ENCODE measurements around the gene RAB5A. TPM values are rescaled to one million over a fixed set of nuclear protein-coding genes. Genes with fewer than 3 reads are reported as not detected.
"Not testable (repeated sequence)": the region's sequence is repeated elsewhere in the genome, so short reads cannot be mapped to it uniquely, and the experiment has no call there.

The RAB5A gene
- polyA plus RNA-seq, 1 donor: 58.8 TPM

DNA sequence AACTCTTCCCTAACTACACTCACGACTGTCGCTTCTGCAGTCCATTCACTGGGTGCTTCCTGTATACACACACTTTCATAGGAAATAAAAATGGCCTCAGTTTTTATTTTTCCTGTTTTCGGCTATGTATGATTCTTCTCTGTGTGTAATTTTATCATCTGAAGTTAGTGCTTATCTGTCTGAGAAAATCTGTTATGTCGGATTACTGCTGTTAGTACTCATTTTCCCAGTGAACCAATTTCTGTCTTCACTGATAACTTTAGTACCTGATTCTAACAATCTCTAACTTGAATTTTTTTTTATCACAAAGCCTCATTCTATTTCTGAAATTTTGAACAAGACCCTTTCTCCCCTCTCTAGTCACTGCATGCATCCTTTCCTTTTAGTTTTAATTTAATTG is 20.9 kb downstream of the RAB5A start:
- H3K27ac ChIP-seq (ENCODE audit: low read length): no peak overlapping the region
- 100% methylated on average over 4 of the region's 4 CpGs for WGBS (ENCODE audit: insufficient coverage, low lambda C conversion rate)
- no peak overlapping the region for H3K4me3 ChIP-seq (ENCODE audit: low read length)
- H3K27me3 ChIP-seq (ENCODE audit: control insufficient read depth, insufficient read depth, low read length): no peaks in the 10 kb centered on the region
- peaks cover 15% of the 10 kb centered on the region for H3K36me3 ChIP-seq (ENCODE audit: control insufficient read depth, insufficient read depth, low read length)
- DNase-seq: no peak
- H3K9me3 ChIP-seq (ENCODE audit: control insufficient read depth, low read depth, low read length): no peaks in the 10 kb centered on the region
- H3K4me1 ChIP-seq (ENCODE audit: control insufficient read depth, insufficient read depth, low read length): no peaks in the 10 kb centered on the region

DNA sequence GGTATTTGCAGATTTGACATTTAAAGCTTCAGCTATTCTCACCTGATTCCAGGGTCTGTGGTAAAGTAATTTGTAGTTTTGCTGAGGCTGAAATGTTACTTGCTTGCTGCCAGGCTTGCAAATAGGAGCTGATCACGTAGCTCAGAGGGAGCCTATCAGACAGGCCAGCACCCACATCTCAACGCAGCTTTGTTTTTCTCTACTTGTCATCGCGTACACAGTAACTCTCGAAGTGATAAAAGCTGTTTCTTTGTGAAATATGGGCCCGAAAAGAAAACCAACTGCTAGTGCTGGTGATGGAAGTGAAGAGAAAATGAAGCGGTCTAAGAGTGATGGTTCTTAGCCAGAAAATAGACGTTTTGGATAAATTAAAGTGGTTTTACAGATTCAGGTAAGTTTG is 23.4 kb downstream of the RAB5A start:
- no peaks in the 10 kb centered on the region for H3K9me3 ChIP-seq (ENCODE audit: control insufficient read depth, low read depth, low read length)
- H3K27ac ChIP-seq (ENCODE audit: low read length): no peak overlapping the region
- DNase-seq: no peak
- H3K4me3 ChIP-seq (ENCODE audit: low read length): no peak overlapping the region
- 100% methylated on average over 1 of the region's 8 CpGs for WGBS (ENCODE audit: insufficient coverage, low lambda C conversion rate)
- no peaks in the 10 kb centered on the region for H3K4me1 ChIP-seq (ENCODE audit: control insufficient read depth, insufficient read depth, low read length)
- H3K27me3 ChIP-seq (ENCODE audit: control insufficient read depth, insufficient read depth, low read length): no peaks in the 10 kb centered on the region
- peaks cover 25% of the 10 kb centered on the region for H3K36me3 ChIP-seq (ENCODE audit: control insufficient read depth, insufficient read depth, low read length)

DNA sequence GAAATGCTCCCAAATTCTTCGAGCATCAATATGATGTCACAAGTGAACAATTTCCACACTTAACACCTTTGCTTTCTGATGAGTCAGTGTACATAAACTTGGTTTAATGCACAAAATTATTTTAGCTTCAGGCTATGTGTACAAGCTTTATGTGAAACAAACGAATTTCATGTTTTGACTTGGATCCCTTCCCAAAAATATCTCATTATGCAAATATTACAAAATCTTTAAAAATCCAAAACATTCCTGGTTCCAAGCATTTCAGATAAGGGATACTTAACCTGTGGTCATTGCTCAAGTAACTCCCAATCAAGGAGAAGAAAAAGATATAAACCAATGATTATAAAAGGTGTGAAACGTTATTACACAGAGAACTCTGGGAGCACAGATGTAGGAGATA is 25.2 kb downstream of the RAB5A start:
- Histone ChIP-seq H3K4me1 (ENCODE audit: control insufficient read depth, insufficient read depth, low read length) (no peaks in the 10 kb centered on the region), H3K4me3 (ENCODE audit: low read length) (no peak overlapping the region), H3K9me3 (ENCODE audit: control insufficient read depth, low read depth, low read length) (no peaks in the 10 kb centered on the region), H3K36me3 (ENCODE audit: control insufficient read depth, insufficient read depth, low read length) (peaks cover 33% of the 10 kb centered on the region), H3K27ac (ENCODE audit: low read length) (no peak overlapping the region), H3K27me3 (ENCODE audit: control insufficient read depth, insufficient read depth, low read length) (no peaks in the 10 kb centered on the region)
- no peak for DNase-seq
- 81% methylated on average over 2 of the region's 3 CpGs for WGBS (ENCODE audit: insufficient coverage, low lambda C conversion rate)

DNA sequence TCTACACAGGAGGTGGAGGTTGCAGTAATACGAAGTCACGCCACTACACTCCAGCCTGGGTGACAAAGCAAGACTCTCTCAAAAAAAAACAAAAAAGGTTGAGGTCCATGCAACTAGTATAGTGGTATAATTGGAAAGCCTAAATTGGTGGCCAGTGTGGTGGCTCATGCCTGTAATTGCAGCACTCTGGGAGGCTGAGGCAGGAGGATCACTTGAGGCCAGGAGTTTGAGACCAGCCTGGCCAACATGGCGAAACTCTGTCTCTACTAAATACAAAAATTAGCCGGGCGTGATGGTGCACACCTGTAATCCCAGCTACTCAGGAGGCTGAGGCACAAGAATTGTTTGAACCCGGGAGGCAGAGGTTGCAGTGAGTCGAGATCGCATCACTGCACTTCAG is 42.0 kb downstream of the RAB5A start:
- no CpG with 5 or more reads among the region's 8 CpGs for WGBS (ENCODE audit: insufficient coverage, low lambda C conversion rate)
- H3K36me3 ChIP-seq (ENCODE audit: control insufficient read depth, insufficient read depth, low read length); H3K27ac ChIP-seq (ENCODE audit: low read length); H3K9me3 ChIP-seq (ENCODE audit: control insufficient read depth, low read depth, low read length); H3K27me3 ChIP-seq (ENCODE audit: control insufficient read depth, insufficient read depth, low read length); H3K4me3 ChIP-seq (ENCODE audit: low read length); H3K4me1 ChIP-seq (ENCODE audit: control insufficient read depth, insufficient read depth, low read length); DNase-seq: not testable (repeated sequence)

DNA sequence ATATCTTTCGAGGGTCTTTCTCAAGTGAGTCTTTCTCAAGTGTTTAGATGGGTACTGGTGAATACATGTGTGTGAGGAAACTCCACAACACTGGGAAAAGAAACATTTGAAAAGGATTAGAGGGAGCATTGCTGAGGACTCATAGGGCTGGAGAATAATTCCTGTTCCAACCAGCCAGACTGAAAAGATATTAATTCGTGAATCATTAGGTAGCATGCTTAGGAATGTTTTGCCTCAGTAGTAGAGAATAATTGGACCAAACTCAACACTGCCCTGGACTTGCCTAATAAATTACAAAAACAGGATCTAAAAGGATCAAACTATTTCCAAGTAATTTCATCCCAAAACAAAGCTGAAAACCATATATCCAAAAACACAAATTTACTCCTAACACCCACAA is 47.9 kb downstream of the RAB5A start:
- Histone ChIP-seq H3K27me3 (ENCODE audit: control insufficient read depth, insufficient read depth, low read length) (no peaks in the 10 kb centered on the region), H3K36me3 (ENCODE audit: control insufficient read depth, insufficient read depth, low read length) (no peaks in the 10 kb centered on the region), H3K27ac (ENCODE audit: low read length) (no peak overlapping the region), H3K4me3 (ENCODE audit: low read length) (no peak overlapping the region), H3K9me3 (ENCODE audit: control insufficient read depth, low read depth, low read length) (no peaks in the 10 kb centered on the region), H3K4me1 (ENCODE audit: control insufficient read depth, insufficient read depth, low read length) (no peaks in the 10 kb centered on the region)
- WGBS (ENCODE audit: insufficient coverage, low lambda C conversion rate): 100% methylated on average over 1 of the region's 2 CpGs
- DNase-seq: no peak

DNA sequence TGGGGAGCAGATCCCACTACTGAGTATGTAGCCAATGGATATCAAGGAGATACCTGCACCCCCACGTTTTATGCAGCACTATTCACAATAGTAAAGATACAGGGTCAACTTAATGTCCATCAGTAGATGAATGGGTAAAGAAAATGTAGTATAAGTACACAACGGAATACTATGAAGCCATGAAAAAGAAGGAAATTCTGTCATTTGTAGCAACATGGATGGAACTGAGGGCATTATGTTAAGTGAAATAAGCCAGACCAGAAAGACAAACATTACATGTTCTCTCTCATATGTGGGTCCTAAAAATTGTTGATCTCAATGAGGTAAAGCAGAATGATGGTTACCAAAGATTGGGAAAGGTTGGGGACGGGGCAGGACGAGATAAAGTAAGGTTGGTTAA is 50.6 kb downstream of the RAB5A start:
- Histone ChIP-seq H3K9me3 (ENCODE audit: control insufficient read depth, low read depth, low read length) (no peaks in the 10 kb centered on the region), H3K4me1 (ENCODE audit: control insufficient read depth, insufficient read depth, low read length) (no peaks in the 10 kb centered on the region), H3K27me3 (ENCODE audit: control insufficient read depth, insufficient read depth, low read length) (no peaks in the 10 kb centered on the region), H3K36me3 (ENCODE audit: control insufficient read depth, insufficient read depth, low read length) (no peaks in the 10 kb centered on the region), H3K27ac (ENCODE audit: low read length) (no peak overlapping the region), H3K4me3 (ENCODE audit: low read length) (no peak overlapping the region)
- no peak for DNase-seq
- 100% methylated on average over 1 of the region's 4 CpGs for WGBS (ENCODE audit: insufficient coverage, low lambda C conversion rate)

DNA sequence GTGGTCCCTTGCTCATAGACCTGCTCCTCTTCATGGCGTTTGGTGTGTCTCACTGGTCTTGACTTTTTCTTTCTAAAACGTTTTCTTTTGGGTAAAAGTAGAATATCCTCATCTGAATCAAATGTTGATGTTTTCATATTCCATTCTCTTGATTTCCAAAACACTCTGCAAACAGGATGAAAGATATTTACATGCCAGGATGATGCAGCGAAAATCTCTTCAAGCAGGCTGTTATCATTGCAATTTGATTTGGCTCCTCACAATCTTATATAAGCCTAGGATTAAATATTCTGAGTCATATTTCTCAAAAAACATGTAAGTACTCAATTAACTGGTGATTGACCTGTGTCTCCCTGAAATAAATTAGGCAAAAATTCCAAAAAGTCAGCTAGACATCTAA is 55.0 kb downstream of the RAB5A start:
- no peaks in the 10 kb centered on the region for H3K36me3 ChIP-seq (ENCODE audit: control insufficient read depth, insufficient read depth, low read length)
- no peaks in the 10 kb centered on the region for H3K4me1 ChIP-seq (ENCODE audit: control insufficient read depth, insufficient read depth, low read length)
- DNase-seq: no peak
- no peaks in the 10 kb centered on the region for H3K9me3 ChIP-seq (ENCODE audit: control insufficient read depth, low read depth, low read length)
- no peak overlapping the region for H3K27ac ChIP-seq (ENCODE audit: low read length)
- no peak overlapping the region for H3K4me3 ChIP-seq (ENCODE audit: low read length)
- 20% methylated on average over 1 of the region's 3 CpGs for WGBS (ENCODE audit: insufficient coverage, low lambda C conversion rate)
- no peaks in the 10 kb centered on the region for H3K27me3 ChIP-seq (ENCODE audit: control insufficient read depth, insufficient read depth, low read length)

DNA sequence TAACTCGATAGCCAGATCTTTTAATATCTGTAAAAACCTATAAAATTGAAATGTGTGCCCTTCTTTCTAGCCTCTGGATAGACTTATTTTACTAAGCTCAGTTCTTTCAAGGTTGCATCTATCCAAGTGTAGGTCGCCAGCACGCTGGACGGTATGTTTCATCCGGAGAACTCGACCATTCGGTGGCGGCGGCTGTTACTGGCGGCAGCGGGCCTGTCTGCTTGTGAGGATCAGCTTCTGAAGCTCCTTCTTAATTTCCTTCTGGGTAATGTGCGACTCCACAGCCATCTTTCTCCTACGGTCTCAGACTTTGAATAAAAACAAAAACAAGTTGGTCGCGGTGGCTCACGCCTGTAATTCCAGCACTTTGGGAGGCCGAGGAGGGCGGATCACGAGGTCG is 61.1 kb downstream of the RAB5A start:
- H3K27me3 ChIP-seq (ENCODE audit: control insufficient read depth, insufficient read depth, low read length): no peaks in the 10 kb centered on the region
- no CpG with 5 or more reads among the region's 20 CpGs for WGBS (ENCODE audit: insufficient coverage, low lambda C conversion rate)
- H3K4me3 ChIP-seq (ENCODE audit: low read length): no peak overlapping the region
- no peaks in the 10 kb centered on the region for H3K4me1 ChIP-seq (ENCODE audit: control insufficient read depth, insufficient read depth, low read length)
- no peaks in the 10 kb centered on the region for H3K36me3 ChIP-seq (ENCODE audit: control insufficient read depth, insufficient read depth, low read length)
- no peaks in the 10 kb centered on the region for H3K9me3 ChIP-seq (ENCODE audit: control insufficient read depth, low read depth, low read length)
- no peak overlapping the region for H3K27ac ChIP-seq (ENCODE audit: low read length)
- no peak for DNase-seq

DNA sequence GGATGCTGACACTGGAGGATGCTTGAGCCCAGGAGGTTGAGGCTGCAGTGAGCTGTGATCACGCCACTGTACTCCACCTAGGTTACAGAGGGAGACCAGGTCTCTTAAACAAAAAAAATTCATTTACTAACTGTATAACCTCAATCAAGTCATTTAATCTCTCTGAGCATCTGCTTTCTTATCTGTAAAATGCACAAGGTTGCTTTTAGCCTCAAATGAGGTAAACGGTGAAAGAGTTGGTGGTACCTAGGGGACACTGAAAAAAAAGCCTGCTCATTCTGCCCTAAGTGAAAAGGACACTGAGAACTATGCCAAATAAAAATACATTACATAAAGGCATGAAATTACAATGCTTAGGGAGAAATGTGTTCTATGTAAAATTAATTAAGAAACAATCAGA is 61.7 kb downstream of the RAB5A start:
- WGBS (ENCODE audit: insufficient coverage, low lambda C conversion rate): no CpG with 5 or more reads among the region's 2 CpGs
- Histone ChIP-seq H3K4me3 (ENCODE audit: low read length) (no peak overlapping the region), H3K4me1 (ENCODE audit: control insufficient read depth, insufficient read depth, low read length) (no peaks in the 10 kb centered on the region), H3K9me3 (ENCODE audit: control insufficient read depth, low read depth, low read length) (no peaks in the 10 kb centered on the region), H3K27me3 (ENCODE audit: control insufficient read depth, insufficient read depth, low read length) (no peaks in the 10 kb centered on the region), H3K36me3 (ENCODE audit: control insufficient read depth, insufficient read depth, low read length) (no peaks in the 10 kb centered on the region), H3K27ac (ENCODE audit: low read length) (no peak overlapping the region)
- no peak for DNase-seq

DNA sequence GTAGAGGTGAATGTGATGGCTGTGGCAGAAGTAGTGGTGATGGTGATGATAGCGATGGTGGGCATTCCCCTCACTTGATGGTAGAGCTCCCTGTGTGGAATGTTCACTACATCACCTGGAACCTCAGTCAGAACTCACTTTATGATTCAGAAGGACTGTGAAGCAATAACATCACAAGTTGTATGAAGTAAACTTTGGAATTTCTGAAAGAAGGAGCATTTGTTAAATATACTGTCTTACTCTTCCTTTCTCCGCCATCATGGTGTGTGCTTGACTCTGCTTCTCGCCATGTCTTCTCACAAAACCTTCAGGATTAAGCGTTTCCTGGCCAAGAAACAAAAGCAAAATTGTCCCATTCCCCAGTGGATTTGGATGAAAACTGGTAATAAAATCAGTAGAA is 65.3 kb downstream of the RAB5A start, which contains the start of gene PP2D1:
TSS of gene PP2D1 (minus strand) at position 101 of the 400 bp plus-strand sequence. CDS start 192 bp downstream, outside the sequence.
- H3K27ac ChIP-seq (ENCODE audit: low read length): no peak within 1 kb of the TSS
- no peaks in the 10 kb centered on the region for H3K36me3 ChIP-seq (ENCODE audit: control insufficient read depth, insufficient read depth, low read length)
- no peak within 1 kb of the TSS for H3K4me3 ChIP-seq (ENCODE audit: low read length)
- H3K9me3 ChIP-seq (ENCODE audit: control insufficient read depth, low read depth, low read length): no peaks in the 10 kb centered on the region
- WGBS (ENCODE audit: insufficient coverage, low lambda C conversion rate): 100% methylated on average over 1 of the region's 4 CpGs
- no peaks in the 10 kb centered on the region for H3K27me3 ChIP-seq (ENCODE audit: control insufficient read depth, insufficient read depth, low read length)
- DNase-seq: no peak
- H3K4me1 ChIP-seq (ENCODE audit: control insufficient read depth, insufficient read depth, low read length): no peaks in the 10 kb centered on the region

DNA sequence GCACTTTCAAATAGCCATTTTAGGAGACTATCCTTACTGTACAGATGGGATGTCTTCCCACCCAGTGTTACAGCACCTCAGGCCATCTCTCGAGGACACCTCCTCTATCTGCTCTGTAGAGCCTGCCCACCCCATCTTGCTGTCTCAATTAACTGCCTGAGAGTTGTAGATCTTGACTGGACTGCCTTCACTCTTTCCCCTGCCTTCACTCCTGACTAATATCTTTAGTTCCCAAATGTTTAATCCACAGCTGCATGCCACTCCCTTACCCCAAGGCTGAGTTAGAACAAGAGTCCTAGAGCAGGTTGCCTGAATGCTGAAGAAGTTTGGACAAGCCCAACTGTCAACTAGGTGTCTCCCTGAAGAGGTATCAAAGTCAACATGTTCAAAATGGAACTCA is 66.5 kb downstream of the RAB5A start:
- H3K36me3 ChIP-seq (ENCODE audit: control insufficient read depth, insufficient read depth, low read length): no peaks in the 10 kb centered on the region
- no CpG with 5 or more reads among the region's 1 CpG for WGBS (ENCODE audit: insufficient coverage, low lambda C conversion rate)

More for the DNA sequence above, 66.5 kb downstream of the RAB5A start:
- no peaks in the 10 kb centered on the region for H3K27me3 ChIP-seq (ENCODE audit: control insufficient read depth, insufficient read depth, low read length)
- no peak overlapping the region for H3K4me3 ChIP-seq (ENCODE audit: low read length)
- H3K27ac ChIP-seq (ENCODE audit: low read length): no peak overlapping the region
- H3K4me1 ChIP-seq (ENCODE audit: control insufficient read depth, insufficient read depth, low read length): no peaks in the 10 kb centered on the region
- H3K9me3 ChIP-seq (ENCODE audit: control insufficient read depth, low read depth, low read length): no peaks in the 10 kb centered on the region
- DNase-seq: no peak
